OCI-LY3 (cell line): ENCODE measurements around the gene CCK.

Experiments
- H2AFZ ChIP-seq: fragments of 200-600, 300-600 bp; shearing (Covaris generic); 2 replicates; pipeline ENCODE4 v1.6.0; 2014; ENCODE audit warnings: antibody characterized with exemption, low read depth, low read length
- H3K27ac ChIP-seq: fragments of 200-600, 300-600 bp; sonication (generic); 2 replicates; pipeline ENCODE4 v1.5.1; 2014; ENCODE audit warnings: mild to moderate bottlenecking, low read length, moderate library complexity, mixed read lengths
- H3K27me3 ChIP-seq: fragments of 200-600, 300-600 bp; sonication (generic); 2 replicates; pipeline ENCODE4 v1.6.1; 2014; ENCODE audit warnings: low read depth, low read length, mixed read lengths
- H3K36me3 ChIP-seq: fragments of 200-600, 300-600 bp; sonication (generic); replicated peaks from 2 replicates; pipeline ENCODE3; 2014; ENCODE audit warnings: low read depth, low read length, mixed read lengths
- H3K4me1 ChIP-seq: fragments of 300-600, 200-600 bp; sonication (generic); 2 replicates; pipeline ENCODE4 v1.6.1; 2014; ENCODE audit warnings: low read length, mixed read lengths
- H3K4me2 ChIP-seq: fragments of 200-600, 300-600 bp; sonication (generic); 2 replicates; pipeline ENCODE4 v1.6.1; 2014; ENCODE audit warnings: low read length, mixed read lengths
- H3K4me3 ChIP-seq: fragments of 300-600, 200-600 bp; sonication (generic); 2 replicates; pipeline ENCODE4 v1.5.1; 2014; ENCODE audit warnings: antibody characterized with exemption, mild to moderate bottlenecking, low read length, moderate library complexity
- H3K79me2 ChIP-seq: fragments of 300-600, 200-600 bp; shearing (Covaris generic); 2 replicates; pipeline ENCODE4 v1.6.1; 2014; ENCODE audit warnings: mild to moderate bottlenecking, low read length, mixed read lengths
- H3K9ac ChIP-seq: fragments of 300-600, 200-600 bp; shearing (Covaris generic); 2 replicates; pipeline ENCODE4 v1.6.0; 2014; ENCODE audit warnings: mild to moderate bottlenecking, low read length, moderate library complexity
- H3K9me3 ChIP-seq: fragments of 200-600, 300-600 bp; shearing (Covaris generic); 2 replicates; pipeline ENCODE4 v1.6.1; 2014; ENCODE audit warnings: low read length, mixed read lengths; ENCODE audit not compliant: insufficient read depth
- H4K20me1 ChIP-seq: fragments of 200-600, 300-600 bp; sonication (generic); 2 replicates; pipeline ENCODE4 v1.6.1; 2016; ENCODE audit warnings: low read length, mixed read lengths; ENCODE audit not compliant: insufficient read depth
- EZH2phosphoT487 ChIP-seq: fragments of 200-600 bp; shearing (Covaris generic); IDR thresholded peaks from 2 replicates; pipeline ENCODE4 v1.6.1; 2018; ENCODE audit warnings: antibody characterized with exemption, mixed run types, low read depth
- TF ChIP-seq, protein P1 (sequence below): fragments of 200-600, 300-600 bp; sonication (generic); IDR thresholded peaks from 2 replicates; pipeline ENCODE4 v1.5.1; 2014; ENCODE audit warnings: antibody characterized with exemption, low read length, low read depth

Gene CCK

DNA sequence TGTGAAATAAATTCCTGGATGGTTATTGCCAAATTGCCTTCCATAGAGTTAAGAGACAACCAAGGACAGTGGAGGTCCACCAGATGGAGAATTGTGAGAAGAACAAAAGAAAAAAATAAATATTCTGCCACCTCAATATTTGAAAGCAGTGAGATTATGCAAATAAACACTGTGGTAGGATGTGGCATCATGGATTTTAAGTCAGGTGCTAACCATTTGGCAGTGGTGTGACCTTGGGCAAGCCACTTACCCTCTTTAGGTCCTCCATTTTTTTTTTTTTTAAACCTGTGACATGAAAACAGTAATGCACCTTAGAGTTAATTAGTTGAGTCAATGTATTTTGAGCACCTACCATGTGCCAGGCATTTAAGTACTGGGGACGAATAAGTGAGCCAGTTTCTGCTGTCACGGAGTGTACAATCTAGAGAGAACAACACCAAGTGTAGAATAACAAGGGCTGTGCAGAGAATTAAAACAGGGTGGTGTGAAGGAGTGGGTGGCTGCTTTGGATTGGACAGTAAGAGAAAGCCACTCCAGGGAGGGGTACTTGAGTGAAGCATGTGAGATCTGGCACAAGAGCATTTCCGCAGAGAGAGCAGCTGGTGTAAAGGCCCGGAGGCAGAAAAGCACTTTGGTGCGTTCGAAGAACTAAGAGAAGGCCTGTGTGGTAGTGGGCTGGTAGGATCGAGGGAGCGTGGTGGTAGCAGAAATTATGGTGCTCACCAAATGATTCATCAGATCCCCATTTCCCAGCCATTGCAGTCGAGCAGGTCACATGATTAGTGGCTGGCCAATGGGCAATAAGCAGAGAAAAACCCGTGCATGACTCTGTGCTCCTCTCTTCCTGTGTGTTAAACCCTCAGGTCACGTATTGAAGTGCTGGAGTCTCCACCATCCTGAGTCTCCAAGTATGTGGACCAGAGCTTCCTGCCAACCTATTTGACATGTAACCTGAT lies 39.2 kb downstream of the CCK start:
- Histone ChIP-seq H4K20me1 (peaks cover 4% of the 10 kb centered on the region), H3K4me2 (no peak overlapping the region), H3K4me1 (no peaks in the 10 kb centered on the region), H2AFZ (no peak overlapping the region), H3K27me3 (no peaks in the 10 kb centered on the region), H3K4me3 (no peak overlapping the region), H3K36me3 (peaks cover 41% of the 10 kb centered on the region), H3K9ac (no peak overlapping the region), H3K27ac (no peak overlapping the region), H3K9me3 (no peaks in the 10 kb centered on the region), H3K79me2 (no peaks in the 10 kb centered on the region)
- TF ChIP-seq EZH2phosphoT487: no peak
- TF ChIP-seq, protein P1, sequence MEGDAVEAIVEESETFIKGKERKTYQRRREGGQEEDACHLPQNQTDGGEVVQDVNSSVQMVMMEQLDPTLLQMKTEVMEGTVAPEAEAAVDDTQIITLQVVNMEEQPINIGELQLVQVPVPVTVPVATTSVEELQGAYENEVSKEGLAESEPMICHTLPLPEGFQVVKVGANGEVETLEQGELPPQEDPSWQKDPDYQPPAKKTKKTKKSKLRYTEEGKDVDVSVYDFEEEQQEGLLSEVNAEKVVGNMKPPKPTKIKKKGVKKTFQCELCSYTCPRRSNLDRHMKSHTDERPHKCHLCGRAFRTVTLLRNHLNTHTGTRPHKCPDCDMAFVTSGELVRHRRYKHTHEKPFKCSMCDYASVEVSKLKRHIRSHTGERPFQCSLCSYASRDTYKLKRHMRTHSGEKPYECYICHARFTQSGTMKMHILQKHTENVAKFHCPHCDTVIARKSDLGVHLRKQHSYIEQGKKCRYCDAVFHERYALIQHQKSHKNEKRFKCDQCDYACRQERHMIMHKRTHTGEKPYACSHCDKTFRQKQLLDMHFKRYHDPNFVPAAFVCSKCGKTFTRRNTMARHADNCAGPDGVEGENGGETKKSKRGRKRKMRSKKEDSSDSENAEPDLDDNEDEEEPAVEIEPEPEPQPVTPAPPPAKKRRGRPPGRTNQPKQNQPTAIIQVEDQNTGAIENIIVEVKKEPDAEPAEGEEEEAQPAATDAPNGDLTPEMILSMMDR: no peak

GRCh38 chr3:42225486-42226363 lies 40.3 kb downstream of the CCK start:
- Histone ChIP-seq H3K27ac (no peak overlapping the region), H3K36me3 (peaks cover 50% of the 10 kb centered on the region)

GRCh38 chr3:42224658-42225421 lies 41.1 kb downstream of the CCK start:
- Histone ChIP-seq H3K9me3 (no peaks in the 10 kb centered on the region), H3K4me3 (no peak overlapping the region), H3K27me3 (no peaks in the 10 kb centered on the region), H3K79me2 (no peaks in the 10 kb centered on the region), H3K9ac (no peak overlapping the region), H3K36me3 (peaks cover 59% of the 10 kb centered on the region), H3K4me1 (no peaks in the 10 kb centered on the region), H3K27ac (no peak overlapping the region), H2AFZ (no peak overlapping the region), H3K4me2 (no peak overlapping the region), H4K20me1 (peaks cover 7% of the 10 kb centered on the region)
- TF ChIP-seq, protein P1: no peak

More at GRCh38 chr3:42225486-42226363, 40.3 kb downstream of the CCK start:
- Histone ChIP-seq H3K9me3 (no peaks in the 10 kb centered on the region), H3K4me3 (no peak overlapping the region), H4K20me1 (peaks cover 7% of the 10 kb centered on the region), H3K27me3 (no peaks in the 10 kb centered on the region), H2AFZ (no peak overlapping the region), H3K4me2 (no peak overlapping the region), H3K4me1 (no peaks in the 10 kb centered on the region), H3K79me2 (no peaks in the 10 kb centered on the region), H3K9ac (no peak overlapping the region)
- TF ChIP-seq, protein P1: no peak
